Fibroblast of mammary gland (primary cell): ENCODE results near the gene AIG1.

Experiments used
- DNase-seq: peaks from one replicate; pipeline ENCODE4 v3.0.0-alpha.2; 2010; ENCODE audit warnings: low read depth
- H3K4me3 ChIP-seq: 2 replicates; pipeline ENCODE4 v1.5.1; 2011; ENCODE audit warnings: low read depth, mild to moderate bottlenecking, low read length, moderate library complexity; ENCODE audit not compliant: control insufficient read depth
- CTCF ChIP-seq: conservative IDR thresholded peaks from 2 replicates; pipeline ENCODE4 v1.5.1; 2011; ENCODE audit warnings: low read depth, low read length, inconsistent platforms; ENCODE audit not compliant: control insufficient read depth, insufficient read depth

Gene AIG1

GRCh38 chr6:143157131-143157530, 96.4 kb downstream of the AIG1 start:
- TF ChIP-seq CTCF = no peak
- no peak for DNase-seq
- H3K4me3 ChIP-seq = no peak overlapping the region

GRCh38 chr6:143158113-143158581, 97.5 kb downstream of the AIG1 start:
- TF ChIP-seq CTCF = no peak
- no peak overlapping the region for H3K4me3 ChIP-seq
- DNase-seq = peak; percentile 64

- no peak overlapping the region for H3K4me3 ChIP-seq
- no peak for TF ChIP-seq CTCF
- no peak for DNase-seq
Measured at GRCh38 chr6:143159001-143159400, 98.3 kb downstream of the AIG1 start.

GRCh38 chr6:143160015-143160414, 99.3 kb downstream of the AIG1 start:
- no peak for DNase-seq
- no peak overlapping the region for H3K4me3 ChIP-seq
- TF ChIP-seq CTCF = no peak

- peak; percentile 47 for DNase-seq
- no peak overlapping the region for H3K4me3 ChIP-seq
- TF ChIP-seq CTCF = no peak
Measured at GRCh38 chr6:143160439-143161220, 99.9 kb downstream of the AIG1 start.

- H3K4me3 ChIP-seq = no peak overlapping the region
- no peak for TF ChIP-seq CTCF
- no peak for DNase-seq
Measured at GRCh38 chr6:143163621-143164020, 102.9 kb downstream of the AIG1 start.
